ENCODE results near the gene CACNA1C.
"Not testable (repeated sequence)": the region's sequence is repeated elsewhere in the genome, so short reads cannot be mapped to it uniquely, and the experiment has no call there.

CACNA1C gene

GRCh38 chr12:2076728-2077127, 23.9 kb downstream of the CACNA1C start:
- DNase-seq = no peak

GRCh38 chr12:2080604-2081003, 27.8 kb downstream of the CACNA1C start:
- no peak for DNase-seq

- no peak for DNase-seq
Measured at GRCh38 chr12:2082321-2082720, 29.5 kb downstream of the CACNA1C start.

GRCh38 chr12:2083008-2083407, 30.2 kb downstream of the CACNA1C start:
- peak; percentile 39 for DNase-seq

GRCh38 chr12:2083561-2083960, 30.8 kb downstream of the CACNA1C start:
- DNase-seq = peak; percentile 65

GRCh38 chr12:2084553-2085296, 31.9 kb downstream of the CACNA1C start:
- peak; percentile 89 for DNase-seq

GRCh38 chr12:2092354-2092753, 39.6 kb downstream of the CACNA1C start:
- DNase-seq = no peak

- DNase-seq = peak; percentile 26
Measured at GRCh38 chr12:2092890-2093289, 40.1 kb downstream of the CACNA1C start.

- no peak for DNase-seq
Measured at GRCh38 chr12:2094597-2094996, 41.8 kb downstream of the CACNA1C start.

- no peak for DNase-seq
Measured at GRCh38 chr12:2095878-2096277, 43.1 kb downstream of the CACNA1C start.

- DNase-seq = no peak
Measured at GRCh38 chr12:2097617-2098016, 44.8 kb downstream of the CACNA1C start.

- no peak for DNase-seq
Measured at GRCh38 chr12:2098852-2099251, 46.1 kb downstream of the CACNA1C start.

- no peak for DNase-seq
Measured at GRCh38 chr12:2099595-2099994, 46.8 kb downstream of the CACNA1C start.

- DNase-seq = no peak
Measured at GRCh38 chr12:2101359-2101758, 48.6 kb downstream of the CACNA1C start.

- DNase-seq = peak; percentile 52
Measured at GRCh38 chr12:2101771-2102170, 49.0 kb downstream of the CACNA1C start.

GRCh38 chr12:2102736-2103135, 49.9 kb downstream of the CACNA1C start:
- not testable (repeated sequence) for DNase-seq

- not testable (repeated sequence) for DNase-seq
Measured at GRCh38 chr12:2105387-2105786, 52.6 kb downstream of the CACNA1C start.

GRCh38 chr12:2108166-2108565, 55.4 kb downstream of the CACNA1C start:
- DNase-seq = no peak

- DNase-seq = no peak
Measured at GRCh38 chr12:2108975-2109671, 56.3 kb downstream of the CACNA1C start.

- no peak for DNase-seq
Measured at GRCh38 chr12:2110127-2110526, 57.3 kb downstream of the CACNA1C start.

- DNase-seq = no peak
Measured at GRCh38 chr12:2110849-2111566, 58.2 kb downstream of the CACNA1C start.

- no peak for DNase-seq
Measured at GRCh38 chr12:2111826-2112225, 59.0 kb downstream of the CACNA1C start.

- DNase-seq = no peak
Measured at GRCh38 chr12:2112401-2112800, 59.6 kb downstream of the CACNA1C start.
